GM21515 (cell line): ENCODE data around the gene IQCN.

ENCODE experiments used
- ATAC-seq: cut with Tn5 transposase; IDR thresholded peaks from one replicate; pipeline ENCODE4 v1.9.1; 2021; ENCODE audit not compliant: unreplicated experiment

The IQCN gene

GRCh38 chr19:18286973-18287635 is 12.9 kb upstream of the IQCN start:
- no peak for ATAC-seq

GRCh38 chr19:18284712-18285360 is 10.6 kb upstream of the IQCN start:
- ATAC-seq, result no peak

- ATAC-seq, result no peak
Measured at GRCh38 chr19:18283338-18283737, 9.1 kb upstream of the IQCN start.

- no peak for ATAC-seq
Measured at GRCh38 chr19:18282788-18283141, 8.5 kb upstream of the IQCN start.

- ATAC-seq, result no peak
Measured at GRCh38 chr19:18282021-18282787, 8.0 kb upstream of the IQCN start.

- peak; percentile 58 for ATAC-seq
Measured at GRCh38 chr19:18281082-18282020, 7.1 kb upstream of the IQCN start, which contains the start of gene JUND. TSS of gene JUND (minus strand) at chr19:18281622. CDS start at chr19:18281484, 138 bp downstream.

GRCh38 chr19:18280247-18281081 is 6.2 kb upstream of the IQCN start:
- peak; percentile 14 for ATAC-seq

- peak; percentile 32 for ATAC-seq
Measured at GRCh38 chr19:18279516-18280246, 5.4 kb upstream of the IQCN start.

- no peak for ATAC-seq
Measured at GRCh38 chr19:18279266-18279515, 4.9 kb upstream of the IQCN start.

- ATAC-seq, result no peak
Measured at GRCh38 chr19:18278521-18279265, 4.4 kb upstream of the IQCN start.

GRCh38 chr19:18274781-18275356 is 617 bp upstream of the IQCN start:
- no peak for ATAC-seq

- ATAC-seq, result no peak
Measured at GRCh38 chr19:18273561-18274218, 562 bp downstream of the IQCN start.

- ATAC-seq, result no peak
Measured at GRCh38 chr19:18271433-18271841, 2.8 kb downstream of the IQCN start.

GRCh38 chr19:18270326-18270725 is 3.9 kb downstream of the IQCN start:
- no peak for ATAC-seq

GRCh38 chr19:18269070-18269723 is 5.1 kb downstream of the IQCN start:
- no peak for ATAC-seq

- ATAC-seq, result no peak
Measured at GRCh38 chr19:18266771-18267686, 7.2 kb downstream of the IQCN start.

GRCh38 chr19:18265582-18265981 is 8.7 kb downstream of the IQCN start:
- no peak for ATAC-seq
